DOHH2 (cell line): Measurements from ENCODE around the gene C20orf144.

Experiments
- CTCF ChIP-seq: fragments of 200-600 bp; sonication (generic); IDR thresholded peaks from one replicate; pipeline ENCODE4 v1.5.1; 2014; ENCODE audit warnings: antibody characterized with exemption, mild to moderate bottlenecking, low read depth, low read length; ENCODE audit not compliant: poor library complexity, severe bottlenecking
- EZH2phosphoT487 ChIP-seq: fragments of 200-600 bp; sonication (generic); IDR thresholded peaks from 2 replicates; pipeline ENCODE4 v1.6.1; 2017; ENCODE audit warnings: borderline replicate concordance, mild to moderate bottlenecking, antibody characterized with exemption, low read length, moderate library complexity, mixed read lengths

DNA sequence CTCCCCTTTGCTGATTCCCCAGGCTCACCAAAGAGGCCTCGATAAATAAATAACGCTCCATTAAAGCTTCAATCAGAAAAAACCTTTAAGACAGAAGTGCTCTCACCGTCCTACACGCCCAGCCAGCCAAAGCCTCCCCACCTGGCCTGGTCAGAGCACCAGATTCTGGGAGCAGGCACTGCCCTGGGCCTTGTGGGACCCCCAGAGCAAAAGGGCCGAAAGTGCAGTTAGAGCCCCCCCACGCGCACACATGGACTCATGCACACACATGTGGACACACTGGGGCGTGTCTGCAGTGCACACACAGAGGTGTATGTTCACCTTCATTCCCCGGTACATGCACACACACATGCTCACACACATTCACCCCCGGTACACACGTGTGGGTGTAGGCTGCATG is 14.0 kb downstream of the C20orf144 start:
- TF ChIP-seq CTCF (no peak), EZH2phosphoT487 (no peak)
